Left renal pelvis (tissue), 4 donors: ENCODE results near the gene KRTAP10-4. TPM values are rescaled to one million over a fixed set of nuclear protein-coding genes. Genes with fewer than 3 reads are reported as not detected.
"Not testable (repeated sequence)": the region's sequence is repeated elsewhere in the genome, so short reads cannot be mapped to it uniquely, and the experiment has no call there.

Experiments
- DNase-seq, 4 donors: peaks; one replicate each; pipeline ENCODE4 v3.0.0-alpha.2; 2013; ENCODE audit warnings: low read depth in 4 of 4, low spot score in 3 of 4
- polyA plus RNA-seq, 4 donors: library from polyadenylated mRNA; unstranded; fragments of 120-200 nt; gene quantifications; one replicate each; pipeline ENCODE4 v1.2.1, GENCODE V29; 2013; ENCODE audit not compliant: insufficient read length in 4 of 4

The KRTAP10-4 gene
- polyA plus RNA-seq, 4 donors, result not detected

DNA sequence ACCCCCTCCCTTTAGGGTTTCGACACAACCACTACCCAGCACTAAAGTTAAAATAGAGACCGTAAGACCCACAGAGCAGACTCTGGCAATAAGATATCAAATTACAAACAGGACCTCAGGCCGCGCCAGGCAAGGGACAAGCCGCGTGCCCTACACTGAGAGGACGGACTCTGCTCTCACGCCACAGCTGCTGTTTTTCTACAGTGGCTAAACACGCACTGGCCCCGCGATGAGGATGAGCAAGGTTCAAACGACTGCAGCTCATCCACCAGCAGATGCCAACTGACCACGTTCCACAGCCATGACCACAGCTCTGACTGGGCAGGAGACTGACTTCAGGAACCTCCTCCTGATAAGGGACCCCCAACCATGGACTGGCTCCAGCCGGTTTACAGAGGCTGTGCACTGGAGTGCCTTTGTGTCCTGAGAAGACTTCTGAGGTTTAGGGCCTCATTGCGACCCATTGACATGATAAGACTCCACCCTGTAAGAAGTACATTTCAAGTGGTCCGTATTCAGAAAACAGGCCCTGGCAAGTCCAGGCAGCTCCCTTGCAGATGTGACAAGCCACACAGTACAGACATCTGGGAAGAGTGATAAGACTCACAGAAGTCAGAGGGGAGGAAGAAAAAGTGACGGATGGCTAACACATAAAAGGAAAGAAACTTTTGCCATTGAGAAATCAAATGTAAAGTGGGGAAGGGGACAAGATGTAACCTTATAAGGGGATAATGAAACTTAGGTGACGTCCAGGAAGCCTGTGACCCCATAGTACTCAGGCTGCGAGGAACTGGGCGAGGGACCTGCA, 20.3 kb downstream of the KRTAP10-4 start:
- DNase-seq, result peak in 1 of 4 donors; percentile 7

DNA sequence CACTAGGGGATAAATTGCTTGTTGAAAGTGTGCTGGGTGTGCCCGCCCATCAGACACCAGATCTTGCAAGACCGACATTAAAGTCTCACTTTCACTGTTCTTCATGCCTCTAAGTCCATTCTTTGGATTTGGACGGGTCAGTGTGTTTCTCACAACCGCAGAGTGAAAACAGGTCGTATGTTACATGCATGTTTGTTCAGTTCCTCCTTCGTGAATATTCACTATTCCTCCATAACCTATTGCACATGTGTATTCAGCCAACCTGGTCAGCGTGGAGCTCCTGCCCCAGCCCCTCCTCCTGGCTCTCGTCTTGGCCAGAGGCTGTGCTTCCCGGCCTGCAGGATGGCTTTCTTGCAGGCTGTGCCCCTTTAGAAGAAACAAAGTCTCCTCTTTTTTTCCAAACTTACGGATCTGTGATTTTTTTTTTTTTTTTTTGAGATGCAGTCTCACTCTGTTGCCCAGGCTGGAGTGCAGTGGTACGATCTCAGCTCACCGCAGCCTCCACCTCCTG, 20.9 kb downstream of the KRTAP10-4 start:
- DNase-seq, result no peak

DNA sequence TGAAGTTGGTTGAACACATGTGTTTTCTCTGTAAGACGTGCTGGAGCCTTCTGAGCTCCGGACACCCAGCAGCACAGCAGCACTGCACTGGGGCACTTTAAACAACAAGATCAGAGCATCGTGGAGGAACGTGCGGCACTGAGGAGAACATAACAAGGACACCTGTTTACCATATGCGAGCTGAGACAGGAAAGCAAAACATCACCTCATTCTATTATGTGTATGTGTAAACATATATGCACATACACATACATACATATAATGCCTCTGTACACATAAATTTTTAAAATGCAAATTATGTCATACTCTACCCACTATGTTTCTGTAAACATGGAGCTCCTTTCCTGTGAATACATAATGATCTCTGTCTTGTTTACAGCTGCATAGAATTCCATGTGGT, 22.0 kb downstream of the KRTAP10-4 start:
- DNase-seq, result no peak

DNA sequence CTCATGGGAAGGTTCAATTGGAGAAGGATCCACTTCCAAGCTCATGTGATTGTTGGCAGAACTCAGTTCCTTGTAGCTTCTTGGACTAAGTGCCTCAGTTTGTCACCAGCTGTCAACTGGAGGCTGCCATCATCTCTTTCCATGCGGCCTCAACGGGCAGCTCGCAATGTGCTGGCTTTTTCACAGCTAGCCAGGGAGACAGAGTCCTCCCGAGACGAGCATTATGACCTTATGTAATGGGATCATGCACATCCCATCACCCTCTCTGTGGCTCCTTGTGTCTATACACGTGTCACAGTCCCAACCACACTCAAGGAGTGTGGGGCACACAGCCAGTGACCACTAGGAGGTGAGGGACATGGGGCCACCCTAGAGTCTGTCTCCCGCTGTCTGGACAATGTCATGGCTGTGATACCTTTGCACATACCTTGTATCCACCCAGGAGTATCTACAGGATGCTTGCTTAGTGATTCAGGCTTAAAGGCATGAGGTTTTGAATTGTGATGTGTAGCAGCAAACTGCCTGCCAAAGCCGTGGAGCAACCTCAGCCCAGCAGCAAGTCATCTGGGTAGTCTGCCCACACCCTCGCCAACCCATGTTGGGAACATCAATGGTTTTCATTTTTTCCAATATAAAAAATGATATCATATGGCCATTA, 22.7 kb downstream of the KRTAP10-4 start:
- no peak for DNase-seq

DNA sequence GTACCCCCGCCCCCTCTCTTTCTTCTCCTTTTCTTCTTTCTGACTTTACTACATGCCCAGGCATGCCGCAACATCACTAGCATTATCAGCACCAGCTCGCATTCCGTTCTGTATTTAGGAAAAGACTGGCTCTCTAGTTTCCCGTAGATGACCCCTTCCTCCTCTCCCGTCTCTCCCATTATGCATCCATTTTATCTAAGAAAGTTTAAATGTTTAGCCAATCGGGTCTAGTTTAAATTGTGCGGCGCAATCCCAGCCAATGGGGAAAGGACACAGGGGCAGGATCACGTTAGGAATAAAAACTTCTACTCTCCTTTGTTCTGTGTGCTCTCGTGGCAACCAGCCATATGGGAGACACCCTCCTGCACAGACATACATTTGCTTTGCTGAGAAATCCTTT, 24.5 kb downstream of the KRTAP10-4 start:
- no peak for DNase-seq

DNA sequence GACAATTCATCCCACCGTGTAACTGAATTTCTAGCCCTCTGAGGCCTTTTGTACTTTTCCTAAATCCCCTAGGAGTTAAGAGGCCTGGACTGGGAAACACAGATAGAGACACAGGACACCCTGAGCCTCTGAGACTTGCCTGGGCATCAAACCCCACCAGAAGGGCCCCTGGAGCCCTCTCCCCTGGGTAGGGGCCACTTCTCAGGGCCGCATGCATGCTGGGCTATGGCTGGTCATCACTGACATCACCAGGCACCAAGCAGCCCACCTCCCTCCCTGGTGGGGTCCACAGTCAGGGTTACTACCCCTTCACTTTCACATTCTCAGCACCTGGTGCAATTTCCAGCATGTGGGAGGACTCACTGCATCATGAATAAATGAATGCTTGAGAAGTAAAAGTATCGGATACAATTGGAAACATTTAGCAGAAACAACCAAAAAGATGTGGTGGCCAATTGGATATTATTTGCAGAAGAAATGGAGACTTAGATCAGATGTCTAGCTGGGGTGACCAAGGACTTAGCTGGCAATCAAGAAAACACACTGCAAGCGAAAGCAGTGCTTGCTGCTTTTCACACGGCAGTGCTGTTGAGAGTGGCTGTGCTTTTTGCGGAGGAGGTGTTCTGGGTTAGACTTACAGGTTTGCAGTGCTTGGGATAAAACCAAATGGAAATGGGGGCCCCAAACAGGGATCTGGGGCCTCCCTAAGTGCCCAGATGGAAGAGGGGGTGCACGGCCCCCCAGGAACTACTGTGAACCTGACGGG, 25.9 kb downstream of the KRTAP10-4 start:
- DNase-seq, result no peak

DNA sequence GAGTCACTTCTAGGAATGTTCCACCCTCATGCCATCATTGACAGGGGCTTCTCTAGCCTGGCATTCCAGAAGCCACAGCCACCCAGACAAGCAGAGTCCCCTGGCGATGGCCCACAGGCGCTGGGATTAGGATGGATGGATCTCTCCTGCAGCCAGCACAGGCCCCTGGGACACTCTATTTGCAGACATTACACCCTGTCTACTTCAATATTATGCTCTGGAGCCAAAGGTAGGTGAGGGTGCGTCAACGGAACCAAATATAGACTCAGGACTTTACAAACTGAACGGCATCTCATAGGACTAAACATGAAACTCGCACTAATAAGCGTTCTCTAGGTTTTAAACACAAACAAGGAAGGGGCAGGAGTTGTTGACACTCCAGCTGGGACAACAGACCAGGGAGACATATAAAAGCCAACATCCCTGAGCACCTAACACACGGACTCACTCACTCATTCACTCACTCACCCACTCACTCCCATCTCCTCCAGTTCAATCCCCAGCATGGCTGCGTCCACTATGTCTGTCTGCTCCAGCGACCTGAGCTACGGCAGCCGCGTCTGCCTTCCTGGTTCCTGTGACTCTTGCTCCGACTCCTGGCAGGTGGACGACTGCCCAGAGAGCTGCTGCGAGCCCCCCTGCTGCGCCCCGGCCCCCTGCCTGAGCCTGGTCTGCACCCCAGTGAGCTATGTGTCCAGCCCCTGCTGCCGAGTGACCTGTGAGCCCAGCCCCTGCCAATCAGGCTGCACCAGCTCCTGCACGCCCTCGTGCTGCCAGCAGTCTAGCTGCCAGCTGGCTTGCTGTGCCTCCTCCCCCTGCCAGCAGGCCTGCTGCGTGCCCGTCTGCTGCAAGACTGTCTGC, 26.8 kb downstream of the KRTAP10-4 start, which contains the start of gene KRTAP10-7:
TSS of gene KRTAP10-7 (plus strand) at position 480 of the 861 bp plus-strand sequence. CDS start at position 505, 25 bp downstream.
- DNase-seq, result not testable (repeated sequence)

DNA sequence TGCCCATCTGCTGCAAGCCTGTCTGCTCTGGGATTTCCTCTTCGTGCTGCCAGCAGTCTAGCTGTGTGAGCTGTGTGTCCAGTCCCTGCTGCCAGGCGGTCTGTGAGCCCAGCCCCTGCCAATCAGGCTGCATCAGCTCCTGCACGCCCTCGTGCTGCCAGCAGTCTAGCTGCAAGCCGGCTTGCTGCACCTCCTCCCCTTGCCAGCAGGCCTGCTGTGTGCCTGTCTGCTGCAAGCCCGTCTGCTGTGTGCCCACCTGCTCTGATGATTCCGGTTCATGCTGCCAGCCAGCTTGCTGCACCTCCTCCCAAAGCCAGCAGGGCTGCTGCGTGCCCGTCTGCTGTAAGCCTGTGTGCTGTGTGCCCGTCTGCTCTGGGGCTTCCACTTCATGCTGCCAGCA, 27.6 kb downstream of the KRTAP10-4 start:
- not testable (repeated sequence) for DNase-seq

DNA sequence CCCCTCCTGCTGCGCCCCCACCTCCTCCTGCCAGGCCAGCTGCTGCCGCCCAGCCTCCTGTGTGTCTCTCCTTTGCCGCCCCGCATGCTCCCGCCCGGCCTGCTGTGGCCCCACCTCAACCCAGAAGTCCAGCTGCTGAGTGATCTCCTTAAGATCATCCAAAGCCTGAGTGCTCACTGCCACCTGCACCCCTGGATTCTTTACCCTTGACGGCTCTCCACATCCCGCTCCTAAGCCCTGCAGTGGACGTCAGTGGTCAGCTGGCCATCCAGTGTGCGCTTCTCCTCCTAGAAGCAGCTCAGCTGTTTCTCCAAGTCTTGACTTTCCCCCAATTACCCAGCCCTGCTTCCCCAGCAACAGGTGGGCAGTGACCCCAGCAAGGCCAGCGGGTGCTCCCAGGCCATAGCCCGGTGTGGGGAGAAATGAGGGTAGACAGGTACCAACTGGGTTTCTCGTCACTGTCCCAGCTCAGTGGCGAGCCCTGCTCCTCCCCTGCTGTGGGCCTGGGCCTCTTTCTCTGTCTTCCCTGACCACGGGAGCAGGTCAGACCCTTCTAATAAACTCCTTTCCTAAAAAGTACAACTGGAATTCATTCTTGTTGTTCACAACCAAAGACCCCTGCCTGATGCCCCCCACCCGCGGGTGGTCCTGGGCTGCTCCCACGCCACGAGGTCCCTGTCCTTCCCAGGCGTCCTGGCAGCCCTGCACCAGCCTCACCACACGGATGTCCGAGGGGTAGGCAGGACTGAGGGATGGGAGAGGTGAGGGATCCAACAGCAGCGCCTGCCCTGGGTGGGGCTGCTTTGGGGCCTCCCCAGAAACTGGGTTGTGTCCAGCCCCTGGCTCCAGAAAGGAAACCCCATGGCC, 28.3 kb downstream of the KRTAP10-4 start:
- DNase-seq, result no peak

DNA sequence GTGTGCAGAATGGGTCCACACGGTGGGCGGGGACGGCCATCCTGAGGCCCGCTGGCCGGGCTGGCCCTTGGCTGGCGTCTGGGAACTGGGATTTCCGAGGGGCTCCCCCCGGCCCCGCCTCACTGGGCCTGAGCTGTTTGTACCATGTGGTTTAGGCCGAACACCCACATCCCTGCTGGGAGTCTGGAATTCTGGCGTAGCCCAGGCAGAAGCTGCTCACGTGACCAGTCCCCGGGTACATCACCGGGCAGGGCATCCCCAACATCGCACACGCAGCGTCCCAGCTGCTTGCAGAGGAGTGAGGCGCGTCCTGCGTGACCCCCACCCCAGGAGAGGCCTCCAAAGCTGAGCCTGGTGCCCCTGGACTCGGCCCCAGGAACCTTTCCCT, 28.9 kb downstream of the KRTAP10-4 start:
- no peak for DNase-seq

DNA sequence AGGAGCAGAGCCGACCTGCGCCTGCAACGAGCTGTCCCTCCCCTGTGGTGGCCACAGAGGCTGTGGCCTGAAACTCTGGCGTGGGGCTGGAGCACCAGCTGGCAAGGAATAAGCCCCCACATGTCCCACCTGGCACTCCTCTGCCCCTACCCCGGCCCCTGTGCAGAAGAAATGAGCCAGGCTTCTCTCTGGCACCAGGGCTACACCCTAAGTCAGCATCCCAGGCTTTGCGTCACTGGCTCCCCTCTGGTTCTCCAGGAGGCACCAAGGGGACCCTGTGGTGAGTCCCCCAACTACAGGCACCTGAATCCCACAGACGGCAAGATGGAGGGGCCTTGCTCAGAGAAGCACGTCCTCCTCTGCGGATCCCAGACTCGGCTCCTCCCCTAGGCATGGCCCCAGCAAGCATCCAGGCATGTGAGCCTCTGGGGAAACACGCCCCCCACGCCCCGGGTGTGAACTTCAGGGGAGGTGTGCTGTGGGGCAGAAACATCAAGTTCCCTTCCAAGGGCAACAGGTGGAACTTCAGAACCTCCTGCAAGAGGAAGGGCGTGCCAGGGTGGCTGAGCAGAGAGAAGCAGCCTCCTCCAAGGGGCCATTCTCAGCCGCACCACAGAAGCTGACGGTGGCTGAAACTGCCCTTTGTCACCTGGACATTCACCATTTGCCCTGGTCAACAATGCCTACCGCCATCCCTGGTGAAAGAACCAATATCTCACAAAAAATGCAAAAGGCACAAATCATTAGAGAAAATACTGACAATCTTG, 29.8 kb downstream of the KRTAP10-4 start:
- no peak for DNase-seq

DNA sequence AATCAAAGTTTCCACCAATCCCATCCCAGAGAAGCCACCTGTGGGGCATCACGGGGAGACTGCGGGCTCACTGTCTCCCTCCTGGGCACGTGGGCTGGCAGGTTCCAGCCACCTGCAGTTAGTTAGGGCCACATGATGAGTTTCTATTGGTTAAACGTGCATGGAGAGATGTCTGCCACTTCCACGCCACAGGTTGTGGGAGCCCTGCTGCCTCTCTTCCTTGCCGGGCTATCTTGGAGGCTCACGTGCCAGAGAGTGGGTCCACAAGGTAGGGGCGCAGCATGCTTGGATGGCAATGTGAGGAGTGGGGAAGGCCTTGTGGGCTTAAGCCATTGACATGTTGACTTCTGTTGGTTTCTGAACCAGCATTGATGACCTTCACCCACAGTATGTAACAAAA, 30.4 kb downstream of the KRTAP10-4 start:
- DNase-seq, result no peak

DNA sequence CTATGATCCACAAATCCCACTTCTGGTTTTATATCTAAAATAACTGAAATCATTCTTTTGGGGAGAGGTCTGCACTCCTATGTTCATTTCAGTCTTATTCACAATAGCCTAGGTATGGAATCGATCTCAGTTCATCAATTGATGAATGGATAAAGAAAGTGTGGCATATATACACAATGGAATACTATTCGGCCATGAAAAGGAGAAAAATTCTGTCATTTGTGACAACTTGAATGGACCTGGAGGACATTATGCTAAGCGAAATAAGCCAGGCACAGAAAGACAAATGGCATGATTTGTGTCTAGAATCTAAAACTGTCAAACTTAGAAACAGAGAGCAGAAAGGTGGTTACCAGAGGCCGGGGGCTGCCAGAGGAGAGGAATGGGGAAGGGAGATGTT, 33.0 kb downstream of the KRTAP10-4 start:
- no peak for DNase-seq

DNA sequence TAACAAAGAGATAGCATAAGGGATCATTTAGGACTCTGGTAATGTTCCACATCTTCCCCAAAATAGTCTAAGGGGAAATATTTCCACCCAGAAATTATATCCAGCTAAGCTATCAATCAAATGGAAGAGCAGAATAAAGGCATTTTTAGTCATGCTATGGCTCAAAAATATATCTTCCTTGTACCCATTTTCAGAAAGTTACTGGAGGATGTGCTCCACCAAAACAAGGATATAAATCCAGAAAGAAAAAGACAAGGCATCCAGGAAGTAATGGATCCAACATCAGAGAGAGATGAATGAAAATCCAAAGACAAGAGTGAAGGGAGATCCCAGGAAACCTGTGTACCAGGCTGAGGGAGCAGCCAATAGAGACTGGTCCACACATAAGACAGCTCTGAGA, 35.7 kb downstream of the KRTAP10-4 start:
- DNase-seq, result no peak

DNA sequence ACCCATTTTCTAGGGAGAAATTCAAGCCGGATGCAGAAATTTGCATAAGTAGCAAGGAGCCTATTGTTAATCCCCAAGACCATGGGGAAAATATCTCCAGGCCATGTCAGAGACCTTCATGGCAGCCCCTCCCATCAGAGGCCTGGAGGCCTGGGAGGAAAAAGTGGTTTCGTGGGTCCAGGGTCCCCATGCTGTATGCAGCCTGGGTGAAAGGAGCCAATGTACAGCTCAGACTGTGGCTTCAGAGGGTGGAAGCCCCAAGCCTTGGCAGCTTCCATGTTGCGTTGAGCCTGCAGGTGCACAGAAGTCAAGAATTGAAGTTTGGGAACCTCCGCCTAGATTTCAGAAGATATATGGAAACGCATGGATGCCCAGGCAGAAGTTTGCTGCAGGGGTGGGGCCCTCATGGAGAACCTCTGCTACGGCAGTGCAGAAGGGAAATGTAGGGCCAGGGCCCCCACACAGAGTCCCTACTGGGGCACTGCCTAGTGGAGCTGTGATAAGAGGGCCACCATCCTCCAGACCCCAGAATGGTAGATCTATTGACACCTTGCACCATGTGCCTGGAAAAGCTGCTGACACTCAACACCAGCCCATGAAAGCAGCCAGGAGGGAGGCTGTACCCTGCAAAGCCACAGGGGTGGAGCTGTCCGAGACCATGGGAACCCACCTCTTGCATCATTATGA, 36.8 kb downstream of the KRTAP10-4 start:
- not testable (repeated sequence) for DNase-seq

DNA sequence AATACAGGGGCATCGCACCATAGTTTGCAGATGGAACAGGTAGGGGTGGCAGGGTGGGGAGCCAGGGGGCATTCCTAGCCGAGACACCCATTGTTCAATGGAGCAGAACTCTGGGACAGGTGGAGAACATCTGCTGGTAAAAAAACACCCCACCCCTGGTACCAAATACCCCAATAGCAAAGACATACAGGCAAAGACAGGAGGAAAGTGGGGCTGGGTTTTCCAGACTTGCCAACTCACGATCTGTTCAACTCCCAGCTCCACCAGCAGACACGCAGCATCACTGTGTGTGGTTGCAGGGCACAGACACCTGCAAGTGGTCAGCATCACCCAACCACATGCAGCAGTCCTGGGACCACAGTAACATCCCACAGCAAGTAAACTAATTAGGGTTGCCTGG, 38.0 kb downstream of the KRTAP10-4 start:
- no peak for DNase-seq

DNA sequence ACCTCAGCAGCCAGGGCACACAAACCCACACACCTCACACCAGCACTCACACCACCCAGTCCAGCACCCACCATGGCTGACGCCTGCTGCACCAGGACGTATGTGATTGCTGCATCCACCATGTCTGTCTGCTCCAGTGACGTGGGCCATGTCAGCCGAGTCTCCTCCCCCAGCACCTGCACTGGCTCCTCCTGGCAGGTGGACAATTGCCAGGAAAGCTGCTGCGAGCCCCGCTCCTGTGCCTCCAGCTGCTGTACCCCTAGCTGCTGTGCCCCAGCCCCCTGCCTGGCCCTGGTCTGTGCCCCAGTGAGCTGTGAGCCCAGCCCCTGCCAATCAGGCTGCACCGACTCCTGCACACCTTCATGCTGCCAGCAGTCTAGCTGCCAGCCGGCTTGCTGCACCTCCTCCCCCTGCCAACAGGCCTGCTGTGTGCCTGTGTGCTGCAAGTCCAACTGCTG, 38.5 kb downstream of the KRTAP10-4 start, which contains the start of gene KRTAP10-8:
TSS of gene KRTAP10-8 (plus strand) at position 51 of the 458 bp plus-strand sequence. CDS start at position 73, 22 bp downstream.
- DNase-seq, result no peak
